NCI-H526 treated with DMSO at 0.1 percent for 48 hours (cell line): ENCODE data around the gene CACNA1B.
"Not testable (repeated sequence)": the region's sequence is repeated elsewhere in the genome, so short reads cannot be mapped to it uniquely, and the experiment has no call there.

Experiments
- DNase-seq: peaks from one replicate; lab custom pipeline; 2025; lab: John Stamatoyannopoulos, UW

CACNA1B gene

DNA sequence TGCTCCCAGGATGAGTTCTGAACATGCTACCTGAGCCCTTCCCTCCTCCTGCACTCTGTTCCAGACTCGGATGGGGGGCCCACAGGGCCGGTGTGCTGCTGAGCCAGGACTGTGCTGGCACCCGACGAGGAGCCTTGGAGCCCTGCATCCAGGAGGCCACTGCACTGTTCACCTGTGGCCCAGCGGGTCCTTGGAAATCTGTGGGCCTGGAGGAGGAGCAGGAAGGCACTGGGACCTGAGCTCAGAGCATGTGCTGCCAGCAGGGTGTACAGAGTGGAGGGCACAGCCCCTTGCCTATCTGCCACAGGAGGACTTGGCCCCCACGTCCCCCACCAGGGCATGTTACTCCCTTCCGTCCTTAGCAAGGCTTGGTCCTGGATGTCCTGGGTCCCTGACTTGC, 265.9 kb downstream of the CACNA1B start:
- not testable (repeated sequence) for DNase-seq

DNA sequence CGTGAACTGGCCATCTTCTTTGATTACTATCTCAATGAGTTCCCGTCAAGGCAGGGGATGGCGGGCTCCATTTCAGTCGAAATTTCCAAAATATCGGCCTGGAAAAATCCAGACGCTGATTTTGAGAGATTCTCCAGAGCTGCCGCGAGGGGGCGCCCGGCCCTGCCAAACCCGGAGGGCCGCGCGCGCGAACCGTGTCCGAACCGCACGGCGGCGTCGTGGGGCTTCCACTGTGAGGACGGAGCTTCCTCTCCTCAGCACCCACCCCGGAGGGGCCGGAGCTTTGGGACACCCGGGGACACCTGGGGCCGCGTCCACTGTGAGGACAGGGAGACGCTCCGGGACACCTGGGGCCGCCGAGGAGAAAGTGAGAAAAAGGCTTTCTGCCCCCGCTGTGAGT, 270.0 kb downstream of the CACNA1B start:
- DNase-seq, result not testable (repeated sequence)

DNA sequence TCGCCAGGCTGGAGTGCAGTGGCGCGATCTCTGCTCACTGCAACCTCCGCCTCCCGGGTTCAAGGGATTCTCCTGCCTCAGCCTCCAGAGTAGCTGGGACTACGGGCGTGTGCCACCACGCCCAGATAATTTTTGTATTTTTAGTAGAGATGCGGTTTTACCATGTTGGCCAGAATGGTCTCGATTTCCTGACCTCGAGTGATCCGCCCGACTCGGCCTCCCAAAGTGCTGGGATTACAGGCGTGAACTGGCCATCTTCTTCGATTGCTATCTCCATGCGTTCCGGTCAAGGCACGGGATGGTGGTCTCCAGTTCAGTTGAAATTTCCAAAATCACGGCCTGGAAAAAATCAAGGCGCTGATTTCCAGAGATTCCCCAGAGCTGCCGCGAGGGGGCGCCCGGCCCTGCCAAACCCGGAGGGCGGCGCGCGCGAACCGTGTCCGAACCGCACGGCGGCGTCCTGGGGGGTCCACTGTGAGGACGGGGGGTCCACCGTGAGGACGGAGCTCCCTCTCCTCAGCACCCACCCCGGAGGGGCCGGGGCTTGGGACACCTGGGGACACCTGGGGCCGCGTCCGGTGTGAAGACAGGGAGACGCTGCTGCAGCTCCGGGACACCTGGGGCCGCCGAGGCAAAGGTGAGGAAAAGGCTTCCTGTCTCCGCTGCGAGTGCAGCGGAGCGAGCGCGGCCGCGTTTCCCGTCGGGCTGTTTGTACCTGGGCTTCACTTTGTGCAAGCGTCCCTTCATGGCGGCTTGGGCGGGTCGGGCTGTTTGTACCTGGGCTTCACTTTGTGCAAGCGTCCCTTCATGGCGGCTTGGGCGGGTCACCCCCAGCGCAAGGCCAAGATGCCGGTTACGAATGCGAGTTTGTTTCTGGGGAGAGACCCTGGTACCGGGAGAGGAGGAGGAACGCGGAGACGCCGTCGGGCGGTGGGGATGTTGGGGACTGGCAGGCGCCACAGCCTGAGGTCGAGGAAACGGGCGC, 272.4 kb downstream of the CACNA1B start:
- DNase-seq, result not testable (repeated sequence)

DNA sequence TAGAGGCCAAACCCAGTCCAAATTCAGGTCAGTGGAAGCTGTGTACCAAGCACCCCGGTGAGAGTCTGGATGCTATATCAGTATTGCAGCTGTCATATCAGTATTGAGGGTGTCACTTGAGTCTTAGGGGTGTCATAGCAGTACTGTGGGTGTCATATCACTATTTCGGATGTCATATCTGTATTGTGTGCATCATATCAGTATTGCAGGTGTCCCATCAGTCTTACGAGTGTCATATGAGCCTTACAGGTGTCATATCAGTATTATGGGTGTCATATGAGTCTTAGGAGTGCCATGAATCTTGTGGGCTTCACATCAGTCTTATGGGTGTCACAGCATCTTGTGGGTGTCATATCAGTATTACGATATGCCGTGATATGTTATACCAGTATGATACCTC, 278.2 kb downstream of the CACNA1B start:
- not testable (repeated sequence) for DNase-seq

DNA sequence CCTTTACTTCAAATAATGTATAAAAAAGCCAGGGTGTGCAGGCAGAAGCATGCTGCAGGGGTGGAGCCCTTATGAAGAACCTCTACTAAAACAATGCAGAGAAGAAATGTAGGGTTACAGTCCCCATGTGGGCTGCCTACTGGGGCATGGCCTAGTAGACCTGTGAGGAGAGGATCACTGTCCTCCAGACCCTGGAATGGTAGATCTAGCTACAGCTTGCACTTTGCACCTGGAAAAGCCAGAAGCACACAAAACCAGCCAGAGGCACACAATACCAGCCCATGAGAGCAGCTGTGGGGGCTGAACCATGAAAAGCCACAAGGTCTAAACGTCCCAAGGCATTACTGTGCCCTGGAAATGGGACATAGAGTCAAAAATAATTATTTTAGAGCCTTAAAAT, 289.2 kb downstream of the CACNA1B start:
- DNase-seq, result not testable (repeated sequence)
